GM18909 (cell line): Measurements from ENCODE around the gene AP2A1.

ENCODE experiments used
- ATAC-seq: cut with Tn5 transposase; IDR thresholded peaks from one replicate; pipeline ENCODE4 v1.9.1; 2021; ENCODE audit warnings: mild to moderate bottlenecking; ENCODE audit not compliant: unreplicated experiment, poor library complexity

AP2A1 gene

GRCh38 chr19:49851456-49852259 is 84.9 kb downstream of the AP2A1 start:
- ATAC-seq = no peak

GRCh38 chr19:49852631-49853126 is 85.9 kb downstream of the AP2A1 start:
- ATAC-seq = no peak

GRCh38 chr19:49853852-49854377 is 87.1 kb downstream of the AP2A1 start:
- no peak for ATAC-seq

GRCh38 chr19:49854378-49855263 is 87.8 kb downstream of the AP2A1 start:
- ATAC-seq = no peak

- no peak for ATAC-seq
Measured at GRCh38 chr19:49855277-49855675, 88.5 kb downstream of the AP2A1 start.

GRCh38 chr19:49855676-49856573 is 89.1 kb downstream of the AP2A1 start:
- no peak for ATAC-seq

GRCh38 chr19:49856574-49857021 is 89.8 kb downstream of the AP2A1 start:
- no peak for ATAC-seq
